Esophagus squamous epithelium (tissue), 5 donors: ENCODE measurements around the gene TEX2. TPM values are rescaled to one million over a fixed set of nuclear protein-coding genes. Genes with fewer than 3 reads are reported as not detected.

Experiments used
- DNase-seq: peaks from one replicate; lab custom pipeline; 2025; lab: John Stamatoyannopoulos, UW
- H3K27ac ChIP-seq, 4 donors: fragments of 200-600 bp; sonication (generic); one replicate each; pipeline ENCODE4 v1.5.1; 2016 to 2019; ENCODE audit warnings: mild to moderate bottlenecking in 1 of 4
- H3K27me3 ChIP-seq, 4 donors: fragments of 200-600 bp; sonication (generic); 1 replicate in 3 of 4; 2 replicates in 1 of 4; pipeline versions ENCODE4 v1.5.1 to v1.6.0; 2017 to 2021; ENCODE audit warnings: antibody characterized with exemption in 1 of 4
- H3K36me3 ChIP-seq, 3 donors: fragments of 200-600 bp; sonication (generic); one replicate each; pipeline ENCODE4 v1.5.1; 2016 to 2019
- H3K4me1 ChIP-seq, 3 donors: fragments of 200-600 bp; sonication (generic); one replicate each; pipeline ENCODE4 v1.5.1; 2017 to 2019
- H3K4me3 ChIP-seq, 4 donors: fragments of 200-600 bp; sonication (generic); 1 replicate in 3 of 4; 2 replicates in 1 of 4; pipeline ENCODE4 v1.5.1; 2016 to 2019; ENCODE audit warnings: mild to moderate bottlenecking in 2 of 4, moderate library complexity in 1 of 4
- H3K9me3 ChIP-seq, 3 donors: fragments of 200-600 bp; sonication (generic); one replicate each; pipeline ENCODE4 v1.5.1; 2016 to 2019
- POLR2A ChIP-seq, 4 donors: fragments of 450-650 bp; IDR thresholded peaks; one replicate each; pipeline ENCODE4 v1.6.1; 2017; ENCODE audit warnings: antibody characterized with exemption in 4 of 4, mild to moderate bottlenecking in 4 of 4, moderate library complexity in 3 of 4
- WGBS, 2 donors: methylation state at CpG; one replicate each; pipeline ENCODE4 v1.1.5; 2018; 5-methylcytosine and 5-hydroxymethylcytosine counted together
- intact Hi-C: fragments of 100-400 bp; cut with DNase I; formaldehyde crosslinking; loops from one replicate; pipeline ENCODE4 v1.15.0; 2022
- total RNA-seq, 4 donors: library from RNA; depleted of rRNA; stranded (reverse); fragments of >200 nt; gene quantifications; one replicate each; pipeline ENCODE4 v1.1.0, GENCODE V29; 2016
- TF ChIP-seq, protein P1 (sequence below), 6 experiments: fragments of 450-650 bp in 4 of 6; fragments of 200-600 bp in 2 of 6; sonication (generic) in 2 of 6; IDR thresholded peaks; one replicate each; pipeline ENCODE4 v1.5.1; 2016 to 2019; ENCODE audit warnings: antibody characterized with exemption in 6 of 6, mild to moderate bottlenecking in 4 of 6, moderate library complexity in 4 of 6
- donor health status: DM: yes; HTN: yes; CAD: no.

TEX2 gene
- total RNA-seq, 4 donors from 2014 or later: 25.5 to 33.0 (median 29.7) TPM

DNA sequence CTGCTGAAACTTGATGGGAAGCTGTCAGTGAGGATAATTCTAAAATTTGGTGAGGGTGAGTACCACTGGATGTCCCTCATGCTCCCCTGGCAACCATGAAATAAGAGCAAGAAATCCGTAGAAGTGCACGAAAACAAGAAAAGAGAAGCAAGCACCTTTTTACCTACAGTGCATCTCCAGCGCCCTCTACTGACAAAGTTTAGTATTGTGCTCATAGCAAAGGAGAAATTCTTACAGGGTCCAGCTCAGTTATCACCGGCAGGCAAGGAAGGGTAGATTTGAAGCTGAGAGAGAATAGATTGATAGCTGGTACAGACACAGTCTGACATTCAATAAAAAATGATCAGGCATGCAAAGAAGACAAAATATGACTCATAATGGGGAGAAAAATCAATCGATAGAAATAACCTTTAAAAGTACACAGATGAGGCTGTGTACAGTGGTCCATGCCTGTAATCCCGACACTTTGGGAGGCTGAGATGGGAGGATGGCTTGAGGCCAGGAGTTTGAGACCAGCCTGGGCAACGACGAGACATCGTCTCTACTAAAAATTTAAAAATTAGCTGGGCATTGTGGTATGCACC, 28.3 kb upstream of the TEX2 start:
- H3K27ac ChIP-seq: no peak overlapping the region
- TF ChIP-seq, protein P1, sequence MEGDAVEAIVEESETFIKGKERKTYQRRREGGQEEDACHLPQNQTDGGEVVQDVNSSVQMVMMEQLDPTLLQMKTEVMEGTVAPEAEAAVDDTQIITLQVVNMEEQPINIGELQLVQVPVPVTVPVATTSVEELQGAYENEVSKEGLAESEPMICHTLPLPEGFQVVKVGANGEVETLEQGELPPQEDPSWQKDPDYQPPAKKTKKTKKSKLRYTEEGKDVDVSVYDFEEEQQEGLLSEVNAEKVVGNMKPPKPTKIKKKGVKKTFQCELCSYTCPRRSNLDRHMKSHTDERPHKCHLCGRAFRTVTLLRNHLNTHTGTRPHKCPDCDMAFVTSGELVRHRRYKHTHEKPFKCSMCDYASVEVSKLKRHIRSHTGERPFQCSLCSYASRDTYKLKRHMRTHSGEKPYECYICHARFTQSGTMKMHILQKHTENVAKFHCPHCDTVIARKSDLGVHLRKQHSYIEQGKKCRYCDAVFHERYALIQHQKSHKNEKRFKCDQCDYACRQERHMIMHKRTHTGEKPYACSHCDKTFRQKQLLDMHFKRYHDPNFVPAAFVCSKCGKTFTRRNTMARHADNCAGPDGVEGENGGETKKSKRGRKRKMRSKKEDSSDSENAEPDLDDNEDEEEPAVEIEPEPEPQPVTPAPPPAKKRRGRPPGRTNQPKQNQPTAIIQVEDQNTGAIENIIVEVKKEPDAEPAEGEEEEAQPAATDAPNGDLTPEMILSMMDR (IDR thresholded peaks at IDR 0.05): peak in 3 of 6 experiments; percentile 9 to 53 (median 18)
- no peak for TF ChIP-seq POLR2A (IDR thresholded peaks at IDR 0.05)
- no peaks in the 10 kb centered on the region for H3K36me3 ChIP-seq
- H3K27me3 ChIP-seq: no peaks in the 10 kb centered on the region
- 74 to 77% methylated on average over 9 of the region's 9 CpGs for WGBS, 2 donors
- no peak for DNase-seq
- H3K4me3 ChIP-seq: no peak overlapping the region
- intact Hi-C loops: no loop called here
- H3K4me1 ChIP-seq: no peaks in the 10 kb centered on the region
- H3K9me3 ChIP-seq: peaks cover 0 to 11% (median 0%) of the 10 kb centered on the region in 3 donors

DNA sequence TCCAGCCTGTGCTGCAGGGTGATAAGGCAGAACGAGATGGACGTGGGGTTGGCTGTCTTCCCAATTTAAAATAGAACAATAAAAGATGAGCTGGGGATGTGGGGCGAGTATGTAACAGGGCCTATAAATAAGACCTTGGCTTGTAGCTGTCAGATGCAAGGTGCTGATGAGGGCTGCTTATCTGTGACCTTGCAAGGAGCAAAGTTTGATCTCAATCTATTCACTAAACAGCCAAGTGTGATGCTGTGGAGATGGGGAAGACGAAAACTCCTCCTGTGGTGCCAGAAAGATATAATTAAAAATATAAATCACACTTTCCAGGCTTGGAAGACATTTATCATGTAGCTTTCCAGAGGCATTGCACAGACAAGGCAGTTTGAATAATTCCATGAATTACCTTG, 26.7 kb upstream of the TEX2 start:
- DNase-seq: no peak
- intact Hi-C loops: no loop called here
- no peak overlapping the region for H3K4me3 ChIP-seq
- TF ChIP-seq, protein P1 (IDR thresholded peaks at IDR 0.05): no peak
- no peak for TF ChIP-seq POLR2A (IDR thresholded peaks at IDR 0.05)
- WGBS, 2 donors: 34 to 36% methylated on average over 4 of the region's 4 CpGs
- peaks cover 0 to 11% (median 0%) of the 10 kb centered on the region in 3 donors for H3K9me3 ChIP-seq
- no peaks in the 10 kb centered on the region for H3K36me3 ChIP-seq
- H3K27ac ChIP-seq: no peak overlapping the region
- H3K4me1 ChIP-seq: no peaks in the 10 kb centered on the region
- no peaks in the 10 kb centered on the region for H3K27me3 ChIP-seq

DNA sequence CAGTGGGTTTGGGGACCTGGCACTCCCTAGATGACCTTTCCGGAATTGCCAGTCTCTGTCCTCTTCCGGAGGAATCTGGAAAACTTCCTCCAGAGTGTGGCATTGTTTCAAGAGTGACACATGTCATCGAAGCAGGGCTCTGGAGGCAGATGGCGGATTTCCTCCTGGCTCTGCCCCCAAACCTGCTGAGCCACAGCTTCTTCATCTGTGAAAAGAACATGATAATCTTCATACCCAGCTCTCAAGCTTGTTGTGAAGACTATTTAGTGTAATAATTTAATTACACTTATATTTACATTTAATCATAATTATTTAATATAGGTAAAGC, 19.7 kb upstream of the TEX2 start:
- Histone ChIP-seq H3K9me3 (no peaks in the 10 kb centered on the region), H3K27ac (no peak overlapping the region), H3K4me1 (peaks cover 6 to 20% (median 7%) of the 10 kb centered on the region in 3 donors), H3K27me3 (no peaks in the 10 kb centered on the region), H3K36me3 (no peaks in the 10 kb centered on the region), H3K4me3 (no peak overlapping the region)
- 37% methylated on average over 2 to 4 of the region's 4 CpGs for WGBS, 2 donors
- TF ChIP-seq, protein P1 (IDR thresholded peaks at IDR 0.05): no peak
- no peak for TF ChIP-seq POLR2A (IDR thresholded peaks at IDR 0.05)
- no peak for DNase-seq
- intact Hi-C loops: loop anchor here (5.0 kb wide), 1 partner anchor 135 kb away; no protein-coding TSS in a partner anchor

DNA sequence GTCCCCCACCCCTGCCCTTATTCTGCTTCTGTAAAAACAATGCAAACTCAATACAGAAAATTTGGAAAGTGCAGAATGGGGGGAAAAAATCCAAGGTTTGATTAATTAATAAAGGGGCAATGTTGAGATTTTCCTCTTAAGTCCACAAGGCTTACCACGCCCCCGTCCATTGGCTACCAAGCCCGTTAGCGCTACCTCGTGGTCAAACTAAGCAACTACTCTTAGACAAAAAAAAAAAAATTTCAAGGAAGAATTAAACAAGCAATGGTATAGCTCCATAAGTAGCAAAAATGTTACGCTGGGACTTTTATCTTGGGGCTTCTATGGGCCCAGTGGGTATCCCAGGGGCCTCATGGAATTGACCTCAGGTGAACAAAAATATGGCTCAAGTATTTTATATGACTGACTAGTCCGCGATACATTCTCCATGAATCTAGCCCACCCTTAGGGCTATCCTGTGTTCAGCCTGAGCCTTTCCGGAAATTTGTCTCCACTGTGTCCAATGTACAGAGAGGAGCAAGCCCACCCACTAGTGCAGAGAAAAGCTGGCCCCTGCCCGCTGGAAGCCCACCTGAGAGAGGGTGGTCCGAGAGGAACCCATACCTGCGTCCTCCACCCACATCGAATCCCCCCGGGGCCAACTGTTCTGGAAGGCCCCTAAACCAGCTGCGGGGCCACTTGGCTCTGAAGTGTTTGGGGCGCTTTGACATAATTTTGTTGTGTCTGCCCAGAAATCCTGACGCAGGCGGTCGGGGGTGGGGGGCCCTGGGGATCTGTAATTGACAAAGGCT, 19.1 kb upstream of the TEX2 start:
- no peaks in the 10 kb centered on the region for H3K9me3 ChIP-seq
- H3K27ac ChIP-seq: no peak overlapping the region
- no peak for TF ChIP-seq POLR2A (IDR thresholded peaks at IDR 0.05)
- TF ChIP-seq, protein P1 (IDR thresholded peaks at IDR 0.05): peak; percentile 14 to 77 (median 72)
- peaks cover 9 to 26% (median 11%) of the 10 kb centered on the region in 3 donors for H3K4me1 ChIP-seq
- WGBS, 2 donors: 37 to 41% methylated on average over 11 to 13 of the region's 19 CpGs
- no peaks in the 10 kb centered on the region for H3K27me3 ChIP-seq
- no peak overlapping the region for H3K4me3 ChIP-seq
- no peaks in the 10 kb centered on the region for H3K36me3 ChIP-seq
- no peak for DNase-seq
- intact Hi-C loops: loop anchor here (5.0 kb wide), 1 partner anchor 135 kb away; no protein-coding TSS in a partner anchor

DNA sequence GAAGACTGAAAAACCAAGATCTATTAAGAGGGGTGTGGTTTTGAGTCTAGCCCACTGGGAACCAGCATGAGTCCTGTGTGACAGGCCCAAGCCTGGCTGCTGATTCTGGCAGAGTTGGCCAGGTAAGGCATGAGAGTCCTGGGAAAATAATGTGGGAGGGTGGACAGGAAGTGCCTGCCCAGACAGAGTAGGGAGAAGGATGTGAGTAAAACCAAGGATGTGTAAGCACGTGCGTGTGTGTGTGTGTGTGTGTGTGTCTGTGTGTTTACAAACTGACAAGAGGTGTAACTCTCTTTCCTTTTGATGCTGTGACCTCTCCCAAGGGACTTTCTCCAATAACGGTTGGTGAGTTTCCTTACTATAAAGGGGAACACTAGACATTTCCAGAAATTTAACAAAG, 15.6 kb upstream of the TEX2 start:
- TF ChIP-seq, protein P1 (IDR thresholded peaks at IDR 0.05): no peak
- TF ChIP-seq POLR2A (IDR thresholded peaks at IDR 0.05): no peak
- 26 to 29% methylated on average over 3 of the region's 3 CpGs for WGBS, 2 donors
- intact Hi-C loops: no loop called here
- H3K9me3 ChIP-seq: no peaks in the 10 kb centered on the region
- no peaks in the 10 kb centered on the region for H3K36me3 ChIP-seq
- H3K27ac ChIP-seq: peak overlapping the region in 1 of 4 donors; percentile 28
- H3K4me1 ChIP-seq: peaks cover 9 to 28% (median 13%) of the 10 kb centered on the region in 3 donors
- no peak for DNase-seq
- no peak overlapping the region for H3K4me3 ChIP-seq
- H3K27me3 ChIP-seq: no peaks in the 10 kb centered on the region
